OCI-LY1 (cell line): ENCODE data around the gene NECTIN1.
A peak's percentile ranks its signal among the peaks of the same experiment; 100 is the strongest.

Experiments
- H2AFZ ChIP-seq: fragments of 200-600 bp; sonication (generic), shearing (Covaris generic); 2 replicates; pipeline ENCODE4 v1.6.0; 2014; ENCODE audit warnings: antibody characterized with exemption, mild to moderate bottlenecking, low read length
- H3F3A ChIP-seq: fragments of 200-600 bp; sonication (generic), shearing (Covaris generic); 2 replicates; pipeline ENCODE4 v1.6.0; 2014; ENCODE audit warnings: mild to moderate bottlenecking, antibody characterized with exemption, low read length, moderate library complexity; ENCODE audit not compliant: insufficient read depth
- H3K27ac ChIP-seq: fragments of 200-600 bp; sonication (generic); 2 replicates; pipeline ENCODE4 v1.5.1; 2014; ENCODE audit warnings: low read length, mixed run types, mild to moderate bottlenecking, low read depth; ENCODE audit not compliant: poor library complexity, severe bottlenecking
- H3K27me3 ChIP-seq: fragments of 200-600 bp; sonication (generic); 2 replicates; pipeline ENCODE4 v1.6.0; 2014; ENCODE audit warnings: antibody characterized with exemption, mild to moderate bottlenecking, low read length, moderate library complexity; ENCODE audit not compliant: insufficient read depth
- H3K36me3 ChIP-seq: fragments of 200-600 bp; sonication (generic); 2 replicates; pipeline ENCODE4 v1.6.1; 2014; ENCODE audit warnings: mild to moderate bottlenecking, antibody characterized with exemption, low read length, moderate library complexity, mixed read lengths; ENCODE audit not compliant: insufficient read depth
- H3K4me1 ChIP-seq: fragments of 200-600 bp; sonication (generic); 2 replicates; pipeline ENCODE4 v1.5.1; 2014; ENCODE audit warnings: mild to moderate bottlenecking, low read length, moderate library complexity; ENCODE audit not compliant: insufficient read depth, severe bottlenecking
- H3K4me2 ChIP-seq: fragments of 200-600 bp; sonication (generic), shearing (Covaris generic); 2 replicates; pipeline ENCODE4 v1.6.1; 2014; ENCODE audit warnings: low read length
- H3K4me3 ChIP-seq: fragments of 200-600 bp; sonication (generic); 2 replicates; pipeline ENCODE4 v1.5.1; 2014; ENCODE audit warnings: low read length, low read depth, mild to moderate bottlenecking, mixed read lengths; ENCODE audit not compliant: poor library complexity, severe bottlenecking
- H3K79me2 ChIP-seq: fragments of 200-600 bp; shearing (Covaris generic); 2 replicates; pipeline ENCODE4 v1.6.1; 2016; ENCODE audit warnings: mixed run types, low read length, mixed read lengths; ENCODE audit not compliant: insufficient read depth
- H3K9ac ChIP-seq: fragments of 200-600 bp; sonication (generic), shearing (Covaris generic); 2 replicates; pipeline ENCODE4 v1.6.1; 2014; ENCODE audit warnings: mild to moderate bottlenecking, low read length, mixed read lengths
- H3K9me2 ChIP-seq: fragments of 200-600 bp; sonication (generic), shearing (Covaris generic); 2 replicates; pipeline ENCODE4 v1.6.1; 2014; ENCODE audit warnings: low read depth, mild to moderate bottlenecking, low read length, mixed read lengths
- H3K9me3 ChIP-seq: fragments of 200-600 bp; shearing (Covaris generic); 2 replicates; pipeline ENCODE4 v1.6.1; 2014; ENCODE audit warnings: low read length, mixed read lengths
- H4K20me1 ChIP-seq: fragments of 200-600 bp; sonication (generic), shearing (Covaris generic); 2 replicates; pipeline ENCODE4 v1.6.0; 2016; ENCODE audit warnings: mild to moderate bottlenecking, low read length; ENCODE audit not compliant: insufficient read depth
- EZH2 ChIP-seq: fragments of 200-600 bp; sonication (generic), shearing (Covaris generic); IDR thresholded peaks from 2 replicates; pipeline ENCODE4 v1.8.0; 2017; ENCODE audit warnings: borderline replicate concordance, mixed run types, mild to moderate bottlenecking, antibody characterized with exemption, low read length, moderate library complexity, mixed read lengths
- TF ChIP-seq, protein P1 (sequence below): fragments of 200-600 bp; sonication (generic), shearing (Covaris generic); IDR thresholded peaks from 2 replicates; pipeline ENCODE4 v1.5.1; 2017; ENCODE audit warnings: mild to moderate bottlenecking, antibody characterized with exemption, low read length, moderate library complexity, mixed read lengths

NECTIN1 gene

DNA sequence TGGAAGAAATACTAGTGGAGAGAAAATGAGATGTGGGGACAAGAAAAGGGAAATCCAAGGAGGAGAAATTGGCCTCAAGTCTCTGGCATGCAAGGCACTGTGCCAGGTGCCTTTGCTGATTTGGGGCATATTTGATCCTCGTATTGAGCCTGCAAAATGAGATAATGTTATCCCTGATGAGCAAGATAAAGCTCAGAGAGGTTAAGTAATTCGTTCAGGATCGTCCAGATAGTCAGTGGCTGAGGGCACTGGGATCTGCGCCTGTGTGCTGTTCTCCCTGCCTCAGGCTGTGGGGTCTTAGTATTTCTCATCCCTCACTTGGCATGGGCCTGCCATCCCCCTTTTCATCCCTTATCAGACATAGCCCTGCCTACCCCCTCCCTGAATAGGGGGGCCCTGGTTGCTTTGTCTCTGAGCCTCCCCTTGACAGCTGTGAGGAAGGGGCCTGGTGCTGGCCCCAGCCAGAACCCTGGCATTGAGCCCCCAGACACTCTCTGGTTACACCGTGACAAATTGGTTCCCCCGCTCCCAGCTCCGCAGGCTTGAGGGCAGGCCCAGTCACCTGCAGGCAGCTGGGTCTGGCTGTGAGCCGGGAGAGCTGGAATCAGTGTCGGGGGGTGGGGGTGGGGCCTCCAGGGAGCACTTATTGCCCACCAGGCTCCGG, 85.7 kb downstream of the NECTIN1 start:
- Histone ChIP-seq H3K4me1 (no peaks in the 10 kb centered on the region), H3K9ac (no peak overlapping the region), H3F3A (no peaks in the 10 kb centered on the region), H3K9me3 (no peaks in the 10 kb centered on the region), H3K4me2 (no peak overlapping the region), H3K36me3 (no peaks in the 10 kb centered on the region), H3K79me2 (no peaks in the 10 kb centered on the region), H3K4me3 (no peak overlapping the region), H3K27ac (no peak overlapping the region), H4K20me1 (no peaks in the 10 kb centered on the region), H2AFZ (no peak overlapping the region), H3K9me2 (no peaks in the 10 kb centered on the region), H3K27me3 (no peaks in the 10 kb centered on the region)
- TF ChIP-seq, protein P1, sequence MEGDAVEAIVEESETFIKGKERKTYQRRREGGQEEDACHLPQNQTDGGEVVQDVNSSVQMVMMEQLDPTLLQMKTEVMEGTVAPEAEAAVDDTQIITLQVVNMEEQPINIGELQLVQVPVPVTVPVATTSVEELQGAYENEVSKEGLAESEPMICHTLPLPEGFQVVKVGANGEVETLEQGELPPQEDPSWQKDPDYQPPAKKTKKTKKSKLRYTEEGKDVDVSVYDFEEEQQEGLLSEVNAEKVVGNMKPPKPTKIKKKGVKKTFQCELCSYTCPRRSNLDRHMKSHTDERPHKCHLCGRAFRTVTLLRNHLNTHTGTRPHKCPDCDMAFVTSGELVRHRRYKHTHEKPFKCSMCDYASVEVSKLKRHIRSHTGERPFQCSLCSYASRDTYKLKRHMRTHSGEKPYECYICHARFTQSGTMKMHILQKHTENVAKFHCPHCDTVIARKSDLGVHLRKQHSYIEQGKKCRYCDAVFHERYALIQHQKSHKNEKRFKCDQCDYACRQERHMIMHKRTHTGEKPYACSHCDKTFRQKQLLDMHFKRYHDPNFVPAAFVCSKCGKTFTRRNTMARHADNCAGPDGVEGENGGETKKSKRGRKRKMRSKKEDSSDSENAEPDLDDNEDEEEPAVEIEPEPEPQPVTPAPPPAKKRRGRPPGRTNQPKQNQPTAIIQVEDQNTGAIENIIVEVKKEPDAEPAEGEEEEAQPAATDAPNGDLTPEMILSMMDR, result no peak
- TF ChIP-seq EZH2, result no peak

- Histone ChIP-seq H3K4me3 (no peak overlapping the region), H3K36me3 (no peaks in the 10 kb centered on the region), H3K9me3 (no peaks in the 10 kb centered on the region), H3K79me2 (no peaks in the 10 kb centered on the region), H3K27ac (no peak overlapping the region), H2AFZ (no peak overlapping the region), H3K27me3 (no peaks in the 10 kb centered on the region), H3K4me1 (no peaks in the 10 kb centered on the region), H3K9me2 (no peaks in the 10 kb centered on the region), H4K20me1 (no peaks in the 10 kb centered on the region), H3F3A (no peaks in the 10 kb centered on the region), H3K9ac (no peak overlapping the region), H3K4me2 (no peak overlapping the region)
- TF ChIP-seq, protein P1, result peak; percentile 52
- no peak for TF ChIP-seq EZH2
These were observed 86.8 kb downstream of the NECTIN1 start for GRCh38 chr11:119641983-119642745.

- Histone ChIP-seq H3F3A (no peaks in the 10 kb centered on the region), H3K27me3 (no peaks in the 10 kb centered on the region)
These were observed 88.5 kb downstream of the NECTIN1 start for GRCh38 chr11:119640541-119640940.

More at GRCh38 chr11:119640541-119640940, 88.5 kb downstream of the NECTIN1 start:
- Histone ChIP-seq H3K9ac (no peak overlapping the region), H3K27ac (no peak overlapping the region), H2AFZ (no peak overlapping the region), H3K9me3 (no peaks in the 10 kb centered on the region), H3K4me2 (no peak overlapping the region), H3K4me3 (no peak overlapping the region), H4K20me1 (no peaks in the 10 kb centered on the region), H3K9me2 (no peaks in the 10 kb centered on the region), H3K4me1 (no peaks in the 10 kb centered on the region), H3K79me2 (no peaks in the 10 kb centered on the region), H3K36me3 (no peaks in the 10 kb centered on the region)
- TF ChIP-seq, protein P1, result no peak
- TF ChIP-seq EZH2, result no peak
